T-cell (primary cell): ENCODE measurements around the gene C6orf62. TPM values are rescaled to one million over a fixed set of nuclear protein-coding genes. Genes with fewer than 3 reads are reported as not detected.
A peak's percentile ranks its signal among the peaks of the same experiment; 100 is the strongest.
"Not testable (repeated sequence)": the region's sequence is repeated elsewhere in the genome, so short reads cannot be mapped to it uniquely, and the experiment has no call there.

Source experiments
- ATAC-seq, 4 experiments: fragments of 200-7000 bp in 3 of 4; fragments of 150-1000 bp in 1 of 4; cut with Tn5 transposase; replicated peaks in 1 of 4; 1 replicate in 3 of 4; 2 replicates in 1 of 4; pipeline ENCODE4 v1.10.0; 2021; ENCODE audit warnings: moderate library complexity in 3 of 4, mild to moderate bottlenecking in 2 of 4, moderate number of reproducible peaks in 1 of 4
- CTCF ChIA-PET, 2 donors: fragments of 300-600 bp; sonication (Branson Sonifier 250); formaldehyde crosslinking; loops; one replicate each; lab custom pipeline; 2022; ENCODE audit warnings: antibody characterized with exemption in 2 of 2; lab: Charles Lee
- POLR2A ChIA-PET, 2 donors: fragments of 300-600 bp; sonication (Branson Sonifier 250); formaldehyde crosslinking; loops; one replicate each; lab custom pipeline; 2022; ENCODE audit warnings: antibody characterized with exemption in 2 of 2; lab: Charles Lee
- DNase-seq, 35 experiments: peaks; one replicate each; pipeline versions ENCODE4 v3.0.0 to v3.0.0-alpha.2; 2013 to 2023
- H3K27ac ChIP-seq: one replicate; pipeline ENCODE4 v1.5.1; 2013; ENCODE audit warnings: low read length
- H3K27me3 ChIP-seq, 2 experiments: replicated peaks in 1 of 2; 1 replicate in 1 of 2; 2 replicates in 1 of 2; pipeline versions ENCODE4 v1.6.1 to v1.7.0; 2013; ENCODE audit warnings: low read length in 1 of 2, mixed read lengths in 1 of 2; ENCODE audit not compliant: control insufficient read depth in 2 of 2, insufficient read depth in 2 of 2; ENCODE audit errors: extremely low read depth in 1 of 2
- H3K36me3 ChIP-seq, 2 donors: 1 replicate in 1 of 2; 2 replicates in 1 of 2; pipeline versions ENCODE4 v1.6.1 to v1.7.0; 2013; ENCODE audit warnings: low read length in 1 of 2; ENCODE audit not compliant: control insufficient read depth in 2 of 2, insufficient read depth in 1 of 2; ENCODE audit errors: extremely low read depth in 1 of 2
- H3K4me1 ChIP-seq, 2 experiments: 1 replicate in 1 of 2; 2 replicates in 1 of 2; pipeline versions ENCODE4 v1.6.1 to v1.7.0; 2013; ENCODE audit warnings: low read length in 2 of 2, mixed read lengths in 1 of 2; ENCODE audit not compliant: insufficient read depth in 2 of 2, control insufficient read depth in 1 of 2; ENCODE audit errors: extremely low read depth in 1 of 2
- H3K4me3 ChIP-seq, 2 donors: 1 replicate in 1 of 2; 2 replicates in 1 of 2; pipeline versions ENCODE4 v1.5.1 to v1.7.0; 2013; ENCODE audit warnings: mild to moderate bottlenecking in 2 of 2, low read length in 1 of 2, moderate library complexity in 1 of 2; ENCODE audit not compliant: control insufficient read depth in 1 of 2; ENCODE audit errors: extremely low read depth in 1 of 2
- H3K9me3 ChIP-seq: 2 replicates; pipeline ENCODE4 v1.7.0; 2013
- H3K27ac Mint-ChIP-seq, 2 donors: one replicate each; pipeline ENCODE4 v1.8.0; 2020 to 2021; ENCODE audit warnings: mild to moderate bottlenecking in 2 of 2, mixed read lengths in 2 of 2
- H3K27me3 Mint-ChIP-seq, 2 donors: one replicate each; pipeline ENCODE4 v1.8.0; 2021 to 2022; ENCODE audit warnings: mixed read lengths in 2 of 2
- H3K36me3 Mint-ChIP-seq: one replicate; pipeline ENCODE4 v1.8.0; 2021; ENCODE audit warnings: mixed read lengths
- H3K4me1 Mint-ChIP-seq, 3 donors: one replicate each; pipeline ENCODE4 v1.8.0; 2020 to 2022; ENCODE audit warnings: mixed read lengths in 3 of 3, mild to moderate bottlenecking in 1 of 3
- H3K4me3 Mint-ChIP-seq, 3 donors: one replicate each; pipeline ENCODE4 v1.8.0; 2020 to 2022; ENCODE audit warnings: mild to moderate bottlenecking in 3 of 3, mixed read lengths in 3 of 3, moderate library complexity in 3 of 3
- H3K9me3 Mint-ChIP-seq, 3 donors: one replicate each; pipeline ENCODE4 v1.8.0; 2020 to 2022; ENCODE audit warnings: mixed read lengths in 3 of 3
- WGBS: methylation state at CpG from one replicate; pipeline ENCODE4 v1.1.5; 2013; ENCODE audit warnings: missing lambda C conversion rate; ENCODE audit not compliant: insufficient coverage; 5-methylcytosine and 5-hydroxymethylcytosine counted together
- total RNA-seq, 35 experiments: library from RNA in 6 of 35; stranded (reverse) in 6 of 35; fragments of 120-200 nt in 1 of 35; gene quantifications; one replicate each; pipeline versions ENCODE4 v1.2.1 to v1.2.4 and lab custom pipeline; 2013 to 2026

Gene C6orf62
- total RNA-seq, 5 donors from 2014 or later (not counting 1 experiment from before 2014, with no cell fraction given), result 114 to 146 (median 135) TPM

DNA sequence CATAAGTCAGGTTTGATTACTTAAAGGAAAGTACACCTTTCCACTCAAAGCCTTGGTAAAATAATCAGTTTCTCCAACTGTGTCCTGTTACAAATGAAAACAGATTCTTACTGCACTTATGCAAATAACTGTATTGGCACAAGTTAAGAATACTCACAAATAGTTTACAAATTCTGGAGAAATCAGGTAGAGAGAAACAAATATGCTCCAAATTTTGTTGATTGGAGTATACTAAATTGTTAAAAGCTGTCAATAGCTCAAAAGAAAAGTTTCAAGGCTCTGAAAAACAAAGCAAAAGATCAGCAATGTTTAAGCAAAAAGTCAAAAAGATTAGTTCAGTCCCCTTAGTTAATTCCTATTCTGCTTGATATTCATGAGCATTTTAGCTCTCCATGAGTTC, 48.5 kb downstream of the C6orf62 start:
- H3K27me3 Mint-ChIP-seq, H3K36me3 Mint-ChIP-seq, H3K27ac Mint-ChIP-seq, H3K27me3 ChIP-seq, CTCF ChIA-PET, H3K9me3 ChIP-seq, H3K4me3 ChIP-seq, H3K36me3 ChIP-seq, ATAC-seq, POLR2A ChIA-PET, H3K4me3 Mint-ChIP-seq, H3K27ac ChIP-seq, DNase-seq: not testable (repeated sequence)
- peaks cover 12 to 15% of the 10 kb centered on the region in 2 experiments for H3K4me1 ChIP-seq
- Mint-ChIP-seq H3K9me3 (peaks cover 0 to 10% (median 5%) of the 10 kb centered on the region in 3 donors), H3K4me1 (peaks cover 33 to 36% (median 34%) of the 10 kb centered on the region in 3 donors)

DNA sequence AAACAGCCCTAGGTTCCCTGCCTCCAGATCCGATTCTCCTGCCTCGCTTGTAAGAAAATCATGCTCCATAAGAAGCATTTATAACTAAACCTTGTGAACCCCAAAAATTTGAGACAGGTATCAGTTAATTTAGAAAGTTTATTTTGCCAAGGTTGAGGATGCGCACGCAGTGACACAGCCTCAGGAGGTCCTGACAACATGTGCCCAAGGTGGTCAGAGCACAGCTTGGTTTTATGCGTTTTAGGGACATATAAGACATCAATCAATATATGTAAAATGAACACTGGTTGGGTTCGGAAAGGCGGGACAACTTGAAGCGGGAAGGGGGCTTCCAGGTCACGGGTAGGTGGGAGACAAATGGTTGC, 50.0 kb downstream of the C6orf62 start:
- H3K36me3 Mint-ChIP-seq, result peaks cover 14% of the 10 kb centered on the region
- WGBS, result 100% methylated on average over 1 of the region's 9 CpGs
- peaks cover 0 to 10% (median 5%) of the 10 kb centered on the region in 3 donors for H3K9me3 Mint-ChIP-seq
- peak overlapping the region in 1 of 2 donors; percentile 23 for H3K27ac Mint-ChIP-seq
- H3K27me3 ChIP-seq, result no peaks in the 10 kb centered on the region
- DNase-seq, result no peak
- no peaks in the 10 kb centered on the region for H3K27me3 Mint-ChIP-seq
- H3K27ac ChIP-seq, result no peak overlapping the region
- no peak for ATAC-seq
- CTCF ChIA-PET, result no interaction called here
- peaks cover 47 to 50% (median 48%) of the 10 kb centered on the region in 3 donors for H3K4me1 Mint-ChIP-seq
- H3K36me3 ChIP-seq, result peaks cover 3 to 9% of the 10 kb centered on the region in 2 donors
- no peak overlapping the region for H3K4me3 ChIP-seq
- H3K4me3 Mint-ChIP-seq, result peak overlapping the region in 2 of 3 donors; percentile 18 to 99
- POLR2A ChIA-PET, result no interaction called here
- peaks cover 20% of the 10 kb centered on the region in 2 experiments for H3K4me1 ChIP-seq
- no peaks in the 10 kb centered on the region for H3K9me3 ChIP-seq

GRCh38 chr6:24668066-24668996, 50.6 kb downstream of the C6orf62 start:
- Mint-ChIP-seq H3K4me3 (peak overlapping the region; percentile 99 to 100 (median 100)), H3K9me3 (peaks cover 0 to 10% (median 5%) of the 10 kb centered on the region in 3 donors), H3K4me1 (peaks cover 53 to 57% (median 55%) of the 10 kb centered on the region in 3 donors), H3K36me3 (peaks cover 21% of the 10 kb centered on the region), H3K27ac (peak overlapping the region in 1 of 2 donors; percentile 23)
- H3K27ac ChIP-seq, ATAC-seq, H3K27me3 ChIP-seq, H3K9me3 ChIP-seq, H3K4me3 ChIP-seq, H3K27me3 Mint-ChIP-seq, POLR2A ChIA-PET, CTCF ChIA-PET, DNase-seq: not testable (repeated sequence)
- Histone ChIP-seq H3K4me1 (peaks cover 20 to 24% of the 10 kb centered on the region in 2 experiments), H3K36me3 (peaks cover 3 to 14% of the 10 kb centered on the region in 2 donors)
- 96% methylated on average over 12 of the region's 18 CpGs for WGBS

- peak overlapping the region; percentile 78 to 89 for H3K4me3 ChIP-seq
- peaks cover 20 to 24% of the 10 kb centered on the region in 2 experiments for H3K4me1 ChIP-seq
- Mint-ChIP-seq H3K9me3 (peaks cover 0 to 5% (median 5%) of the 10 kb centered on the region in 3 donors), H3K27me3 (no peaks in the 10 kb centered on the region), H3K4me3 (peak overlapping the region; percentile 99 to 100 (median 100)), H3K4me1 (peaks cover 63 to 64% (median 64%) of the 10 kb centered on the region in 3 donors), H3K27ac (peak overlapping the region; percentile 97), H3K36me3 (peaks cover 30% of the 10 kb centered on the region)
- ATAC-seq (no peak), DNase-seq (peak in 3 of 35 experiments; percentile 5 to 35 (median 5))
- H3K9me3 ChIP-seq, result no peaks in the 10 kb centered on the region
- H3K27me3 ChIP-seq, result no peaks in the 10 kb centered on the region
- peaks cover 3 to 22% of the 10 kb centered on the region in 2 donors for H3K36me3 ChIP-seq
- peak overlapping the region; percentile 79 for H3K27ac ChIP-seq
- ChIA-PET POLR2A (interaction anchor here in 1 of 2 donors (0.7 to 1.2 kb wide), 3 partner anchors 22 to 54 kb away, joined by 3 to 5 read pairs (median 3); no protein-coding TSS in a partner anchor), CTCF (interaction anchor here (0.5 to 2.9 kb wide), 7 partner anchors 18 to 88 kb away, joined by 3 to 10 read pairs (median 5); no protein-coding TSS in a partner anchor)
- 33% methylated on average over 1 of the region's 9 CpGs for WGBS
These were observed 51.6 kb downstream of the C6orf62 start for GRCh38 chr6:24667378-24667803.

- POLR2A ChIA-PET, result interaction anchor here in 1 of 2 donors (0.7 to 1.2 kb wide), 3 partner anchors 21 to 55 kb away, joined by 3 to 5 read pairs (median 3); no protein-coding TSS in a partner anchor
- peaks cover 20 to 24% of the 10 kb centered on the region in 2 experiments for H3K4me1 ChIP-seq
These were observed 52.1 kb downstream of the C6orf62 start, which contains the start of the genes ACOT13 and TDP2 for GRCh38 chr6:24666641-24667377. ACOT13 (plus strand) TSS chr6:24667077; CDS start chr6:24667264, 187 bp downstream. TDP2 (minus strand) TSS chr6:24666899; CDS start chr6:24666862, 37 bp downstream.

More at GRCh38 chr6:24666641-24667377, 52.1 kb downstream of the C6orf62 start, which contains the start of the genes ACOT13 and TDP2:
- DNase-seq (peak; percentile 91 to 98 (median 95)), ATAC-seq (peak; percentile 93 to 96 (median 94))
- Mint-ChIP-seq H3K27ac (peak within 1 kb of the TSS; percentile 97), H3K4me3 (peak within 1 kb of the TSS; percentile 99 to 100 (median 100)), H3K9me3 (peaks cover 0 to 5% (median 5%) of the 10 kb centered on the region in 3 donors), H3K27me3 (no peaks in the 10 kb centered on the region), H3K4me1 (peaks cover 68 to 70% (median 68%) of the 10 kb centered on the region in 3 donors), H3K36me3 (peaks cover 35% of the 10 kb centered on the region)
- WGBS, result 0% methylated on average over 54 of the region's 62 CpGs
- CTCF ChIA-PET, result interaction anchor here (1.0 to 2.9 kb wide), 7 partner anchors 18 to 87 kb away, joined by 3 to 10 read pairs (median 4); no protein-coding TSS in a partner anchor
- H3K9me3 ChIP-seq, result no peaks in the 10 kb centered on the region
- H3K36me3 ChIP-seq, result peaks cover 3 to 26% of the 10 kb centered on the region in 2 donors
- H3K27me3 ChIP-seq, result no peaks in the 10 kb centered on the region
- H3K4me3 ChIP-seq, result peak within 1 kb of the TSS; percentile 78 to 89
- peak within 1 kb of the TSS; percentile 79 for H3K27ac ChIP-seq
